GM10248 (cell line): ENCODE results near the gene ZFAND3.
"Not testable (repeated sequence)": the region's sequence is repeated elsewhere in the genome, so short reads cannot be mapped to it uniquely, and the experiment has no call there.

Experiments used
- CTCF ChIA-PET: fragments of 300-600 bp; sonication (Branson Sonifier 250); formaldehyde crosslinking; extraction: SDS; loops from one replicate; lab custom pipeline; 2021; ENCODE audit warnings: antibody characterized with exemption; lab: Yijun Ruan, JAX
- POLR2A ChIA-PET: fragments of 350-650 bp; sonication (Branson Sonifier 250); formaldehyde crosslinking; extraction: SDS; loops from one replicate; lab custom pipeline; 2020; ENCODE audit warnings: antibody characterized with exemption; lab: Yijun Ruan, JAX
- DNase-seq: peaks from one replicate; pipeline ENCODE4 v3.0.0; 2012; ENCODE audit errors: extremely low spot score
- TF ChIP-seq, protein P1 (sequence below): IDR thresholded peaks from 2 replicates; pipeline ENCODE4 v1.5.1; 2012; ENCODE audit warnings: mild to moderate bottlenecking, low read depth; ENCODE audit errors: extremely low read depth, missing control alignments, control extremely low read depth

ZFAND3 gene

DNA sequence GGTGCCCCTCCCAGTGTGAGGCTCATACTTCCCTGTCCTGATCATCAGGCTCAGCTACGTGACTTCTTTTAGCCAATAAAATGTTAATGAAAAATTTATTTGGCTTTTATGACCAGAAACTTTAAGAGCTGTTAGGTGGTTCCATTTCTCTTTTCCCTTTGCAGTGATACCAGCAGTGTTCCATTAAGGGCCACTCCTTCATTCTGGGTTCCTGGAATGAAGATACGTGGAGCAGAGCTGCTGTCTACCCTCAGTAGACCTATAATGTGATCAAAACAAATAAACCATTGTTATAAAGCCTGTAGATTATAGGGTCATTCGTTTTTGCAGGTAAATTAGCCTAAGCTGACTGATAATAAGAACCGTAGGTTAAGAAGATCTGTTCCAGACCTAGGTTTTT lies 228.0 kb downstream of the ZFAND3 start:
- ChIA-PET CTCF (interaction anchor here (0.9 kb wide), 1 partner anchor 16 kb away, joined by 3 read pairs; no protein-coding TSS in a partner anchor), POLR2A (no interaction called here)
- TF ChIP-seq, protein P1, sequence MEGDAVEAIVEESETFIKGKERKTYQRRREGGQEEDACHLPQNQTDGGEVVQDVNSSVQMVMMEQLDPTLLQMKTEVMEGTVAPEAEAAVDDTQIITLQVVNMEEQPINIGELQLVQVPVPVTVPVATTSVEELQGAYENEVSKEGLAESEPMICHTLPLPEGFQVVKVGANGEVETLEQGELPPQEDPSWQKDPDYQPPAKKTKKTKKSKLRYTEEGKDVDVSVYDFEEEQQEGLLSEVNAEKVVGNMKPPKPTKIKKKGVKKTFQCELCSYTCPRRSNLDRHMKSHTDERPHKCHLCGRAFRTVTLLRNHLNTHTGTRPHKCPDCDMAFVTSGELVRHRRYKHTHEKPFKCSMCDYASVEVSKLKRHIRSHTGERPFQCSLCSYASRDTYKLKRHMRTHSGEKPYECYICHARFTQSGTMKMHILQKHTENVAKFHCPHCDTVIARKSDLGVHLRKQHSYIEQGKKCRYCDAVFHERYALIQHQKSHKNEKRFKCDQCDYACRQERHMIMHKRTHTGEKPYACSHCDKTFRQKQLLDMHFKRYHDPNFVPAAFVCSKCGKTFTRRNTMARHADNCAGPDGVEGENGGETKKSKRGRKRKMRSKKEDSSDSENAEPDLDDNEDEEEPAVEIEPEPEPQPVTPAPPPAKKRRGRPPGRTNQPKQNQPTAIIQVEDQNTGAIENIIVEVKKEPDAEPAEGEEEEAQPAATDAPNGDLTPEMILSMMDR, result no peak
- no peak for DNase-seq

DNA sequence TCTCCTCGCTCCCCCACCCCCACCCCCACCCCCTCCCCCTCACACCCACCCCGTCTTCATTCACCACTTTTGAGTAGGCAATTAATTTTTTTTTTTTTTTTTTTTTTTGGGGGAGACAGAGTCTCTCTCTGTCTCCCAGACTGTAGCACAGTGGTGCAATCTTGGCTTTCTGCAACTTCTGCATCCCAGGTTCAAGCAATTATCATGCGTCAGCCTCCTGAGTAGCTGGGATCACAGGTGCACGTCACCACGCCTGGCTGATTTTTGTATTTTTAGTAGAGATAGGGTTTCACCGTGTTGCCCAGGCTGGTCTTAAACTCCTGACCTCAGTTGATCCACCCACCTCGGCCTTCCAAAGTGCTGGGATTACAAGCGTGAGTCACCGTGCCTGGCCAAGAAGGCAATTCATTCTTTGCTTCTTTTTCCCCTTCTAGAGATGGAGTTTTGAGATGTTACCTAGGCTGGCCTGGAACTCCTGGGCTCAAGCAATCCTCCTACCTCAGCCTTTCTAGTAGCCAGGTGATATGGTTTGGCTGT lies 230.4 kb downstream of the ZFAND3 start:
- CTCF ChIA-PET, result interaction anchor here (1.2 kb wide), 1 partner anchor 16 kb away, joined by 3 read pairs; no protein-coding TSS in a partner anchor
- DNase-seq, POLR2A ChIA-PET: not testable (repeated sequence)

DNA sequence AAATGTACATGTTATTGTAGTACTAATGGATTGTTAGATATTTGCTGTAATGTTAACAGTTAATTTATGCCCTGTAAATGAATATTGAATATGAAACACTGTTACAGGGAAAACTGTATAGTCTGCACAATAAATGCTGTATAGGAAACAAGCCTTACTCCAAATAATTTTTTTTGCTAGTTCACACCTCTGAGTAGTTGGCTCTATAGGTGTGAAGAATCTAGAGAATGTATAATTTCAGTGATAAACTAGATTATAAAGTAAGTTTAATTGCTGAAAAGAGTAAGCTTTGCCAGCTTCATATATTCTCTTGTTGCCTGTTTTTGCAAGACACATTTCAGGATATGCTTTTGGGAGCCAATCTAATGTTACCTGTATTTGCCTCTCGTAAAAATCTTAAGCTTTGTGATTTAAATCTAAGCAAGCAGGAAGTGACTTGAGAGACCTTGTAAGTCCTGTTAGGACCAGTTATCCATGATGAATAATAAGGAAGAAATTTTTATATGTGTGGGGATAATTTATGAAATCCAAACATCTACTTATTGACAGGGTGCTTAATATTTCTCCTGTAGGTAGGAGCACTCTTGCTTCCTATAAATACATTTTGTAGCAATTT lies 232.4 kb downstream of the ZFAND3 start:
- DNase-seq, result no peak
- ChIA-PET CTCF (no interaction called here), POLR2A (no interaction called here)
- TF ChIP-seq, protein P1, result no peak

DNA sequence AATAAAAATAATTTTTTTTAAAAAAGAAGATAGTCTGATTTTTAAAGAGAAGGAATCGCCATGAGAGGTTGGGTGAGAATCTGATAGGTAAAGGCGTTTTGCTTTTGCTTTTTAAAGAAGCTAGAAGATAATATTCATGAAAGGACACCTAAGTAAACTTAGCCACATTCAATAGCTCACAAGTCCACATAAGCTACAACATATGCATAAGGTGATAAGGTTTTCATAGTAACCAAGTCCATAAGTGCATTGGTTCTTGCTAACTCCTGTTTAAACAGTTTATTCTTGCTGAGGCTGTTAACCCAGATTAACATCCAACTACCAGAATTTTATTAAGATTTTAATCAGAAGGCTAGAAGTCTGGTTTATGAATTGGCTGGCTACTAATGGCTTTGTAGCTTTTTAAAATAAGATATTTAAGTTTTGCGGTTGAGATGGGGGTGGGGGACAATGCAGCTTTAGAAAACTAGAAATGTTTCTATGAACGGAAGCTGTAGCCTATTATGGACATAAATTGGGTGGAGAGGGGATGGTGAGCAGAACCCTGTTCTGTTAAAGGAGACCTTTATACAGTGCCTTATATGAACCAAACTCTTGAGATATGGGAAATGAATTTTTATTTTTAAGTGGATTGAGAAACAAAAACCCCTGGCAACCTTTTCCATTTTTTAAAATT lies 235.1 kb downstream of the ZFAND3 start:
- TF ChIP-seq, protein P1, result no peak
- ChIA-PET POLR2A (interaction anchor here (0.6 to 0.7 kb wide), 4 partner anchors 18 to 1598 kb away, joined by 3 to 5 read pairs (median 4); no protein-coding TSS in a partner anchor), CTCF (interaction anchor here (1.2 to 1.6 kb wide), 4 partner anchors 8 to 262 kb away, joined by 3 to 5 read pairs (median 4); no protein-coding TSS in a partner anchor)
- DNase-seq, result no peak

DNA sequence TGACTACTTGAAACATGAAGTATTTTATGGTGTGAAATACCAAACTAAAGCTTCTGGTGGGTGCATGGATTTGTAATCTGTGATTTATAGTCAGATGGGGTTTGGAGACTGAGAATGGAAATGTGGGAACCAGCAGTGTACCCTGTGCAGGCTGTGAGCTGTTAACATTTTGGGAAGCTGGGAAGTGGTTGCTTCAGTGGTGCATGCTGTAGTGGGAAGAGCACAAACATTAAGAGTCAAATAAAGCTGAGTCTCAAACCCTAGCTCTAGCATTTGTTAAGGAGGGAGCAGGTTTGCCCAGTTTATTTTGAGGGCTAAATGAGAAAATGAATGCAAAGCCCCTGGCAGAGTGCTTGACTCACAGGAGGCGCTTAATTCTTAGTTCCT lies 235.7 kb downstream of the ZFAND3 start:
- ChIA-PET POLR2A (no interaction called here), CTCF (interaction anchor here (1.2 to 1.6 kb wide), 4 partner anchors 9 to 262 kb away, joined by 3 to 5 read pairs (median 4); no protein-coding TSS in a partner anchor)
- no peak for DNase-seq
- TF ChIP-seq, protein P1, result no peak

DNA sequence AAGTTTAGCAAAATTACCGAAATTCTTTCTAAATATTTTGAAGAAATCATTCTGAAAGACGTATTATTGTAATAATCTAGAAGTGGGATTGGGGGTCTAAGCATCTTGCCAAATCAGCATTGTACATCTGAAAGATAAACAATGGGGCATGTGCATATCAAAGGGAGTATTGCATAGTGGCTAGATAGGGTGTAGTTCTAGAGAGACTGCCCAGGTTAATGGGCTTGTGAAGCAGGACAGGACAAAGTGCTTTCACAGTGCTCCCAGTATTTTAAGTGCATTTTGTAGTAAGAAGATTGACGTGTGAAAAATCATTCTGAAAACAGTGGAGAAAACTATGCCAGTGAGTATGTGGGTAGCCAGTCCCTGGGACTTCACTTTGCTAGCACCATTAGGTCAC lies 236.8 kb downstream of the ZFAND3 start:
- ChIA-PET CTCF (no interaction called here), POLR2A (no interaction called here)
- TF ChIP-seq, protein P1, result no peak
- no peak for DNase-seq

DNA sequence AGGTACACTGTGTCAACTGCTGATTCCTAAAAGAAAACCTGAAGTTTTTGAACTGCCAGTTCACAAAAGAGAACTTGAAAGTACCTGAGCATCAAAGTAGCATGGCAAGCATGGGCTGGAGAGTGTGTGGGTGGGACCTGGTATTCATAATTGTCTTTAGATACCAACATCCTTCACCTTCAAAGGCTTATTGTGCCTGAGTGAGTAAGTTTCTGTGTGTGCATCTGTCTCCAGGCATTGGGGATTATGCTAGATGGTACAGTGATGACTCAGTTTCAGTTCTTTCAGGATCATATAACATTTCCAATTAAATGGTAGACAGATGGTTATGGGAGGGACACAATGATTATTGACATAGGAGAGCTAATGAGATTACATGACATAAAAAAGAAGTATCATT lies 238.5 kb downstream of the ZFAND3 start:
- CTCF ChIA-PET, result interaction anchor here (1.2 to 1.7 kb wide), 3 partner anchors 8 to 13 kb away, joined by 4 to 6 read pairs (median 6); no protein-coding TSS in a partner anchor
- no peak for DNase-seq
- POLR2A ChIA-PET, result no interaction called here
- TF ChIP-seq, protein P1, result no peak
